ENCODE data around the gene PDIA2.
"Not testable (repeated sequence)": the region's sequence is repeated elsewhere in the genome, so short reads cannot be mapped to it uniquely, and the experiment has no call there.

Gene PDIA2

GRCh38 chr16:333406-334094 is 50.6 kb downstream of the PDIA2 start:
- DNase-seq, result no peak

GRCh38 chr16:334164-334832 is 51.3 kb downstream of the PDIA2 start:
- DNase-seq, result not testable (repeated sequence)

GRCh38 chr16:334861-335632 is 52.1 kb downstream of the PDIA2 start:
- not testable (repeated sequence) for DNase-seq

- no peak for DNase-seq
Measured at GRCh38 chr16:336269-336668, 53.3 kb downstream of the PDIA2 start.
